Endothelial cell of umbilical vein (primary cell): Measurements from ENCODE around the gene GBP3. TPM values are rescaled to one million over a fixed set of nuclear protein-coding genes. Genes with fewer than 3 reads are reported as not detected.

Experiments
- BruUV-seq: library from RNA; stranded (reverse); fragments of 400-500 nt; replicated peaks from 2 replicates; lab custom pipeline; 2021; lab: Mats Ljungman, UMichigan
- CTCF ChIA-PET: fragments of 300-600, 350-600 bp; sonication (Branson Sonifier 250); formaldehyde crosslinking; loops from one replicate; lab custom pipeline; 2021; ENCODE audit warnings: antibody characterized with exemption, inconsistent platforms; lab: Charles Lee
- POLR2A ChIA-PET: fragments of 300-600, 350-600 bp; sonication (Branson Sonifier 250); formaldehyde crosslinking; loops from one replicate; lab custom pipeline; 2021; ENCODE audit warnings: antibody characterized with exemption, inconsistent platforms; lab: Charles Lee
- DNase-seq: peaks from one replicate; pipeline ENCODE4 v3.0.0-alpha.2; 2011; ENCODE audit warnings: low read depth, low spot score
- FAIRE-seq: peaks from 2 replicates; lab custom pipeline; 2011; peaks lifted over from hg19 to GRCh38; lab: Jason Lieb, UNC
- H2AFZ ChIP-seq: 2 replicates; pipeline ENCODE4 v1.6.0; 2012; ENCODE audit warnings: low read depth, low read length, control low read depth, inconsistent platforms
- H3K27ac ChIP-seq: 2 replicates; pipeline ENCODE4 v1.5.1; 2011; ENCODE audit warnings: low read depth, mild to moderate bottlenecking, control low read depth, low read length, moderate library complexity; ENCODE audit not compliant: insufficient read depth
- H3K27me3 ChIP-seq, 2 experiments: 2 replicates each; pipeline versions ENCODE4 v1.6.0 to v1.6.1; 2011; ENCODE audit warnings: low read length in 2 of 2, mixed read lengths in 1 of 2; ENCODE audit not compliant: control insufficient read depth in 2 of 2, insufficient read depth in 2 of 2
- H3K36me3 ChIP-seq, 2 experiments: 2 replicates in 1 of 2; 3 replicates in 1 of 2; pipeline ENCODE4 v1.5.1; 2011; ENCODE audit warnings: low read length in 2 of 2, mild to moderate bottlenecking in 1 of 2, moderate library complexity in 1 of 2; ENCODE audit not compliant: control insufficient read depth in 2 of 2, insufficient read depth in 2 of 2; ENCODE audit errors: extremely low read depth in 1 of 2
- H3K4me1 ChIP-seq: 3 replicates; pipeline ENCODE4 v1.5.1; 2011; ENCODE audit warnings: mild to moderate bottlenecking, low read length; ENCODE audit not compliant: control insufficient read depth, insufficient read depth; ENCODE audit errors: extremely low read depth
- H3K4me2 ChIP-seq: 2 replicates; pipeline ENCODE4 v1.6.1; 2011; ENCODE audit warnings: low read length, control low read depth, mixed read lengths; ENCODE audit not compliant: insufficient read depth
- H3K4me3 ChIP-seq, 3 experiments: fragments of 200-600 bp in 1 of 3; sonication (generic), shearing (Covaris generic) in 1 of 3; replicated peaks in 1 of 3; 2 replicates each; pipeline ENCODE4 v1.5.1; 2011 to 2016; ENCODE audit warnings: control low read depth in 3 of 3, low read length in 3 of 3, mild to moderate bottlenecking in 2 of 3, inconsistent platforms in 1 of 3, low read depth in 1 of 3, moderate library complexity in 1 of 3; ENCODE audit not compliant: insufficient read depth in 1 of 3
- H3K79me2 ChIP-seq: 2 replicates; pipeline ENCODE4 v1.6.0; 2012; ENCODE audit warnings: low read length, inconsistent platforms; ENCODE audit not compliant: control insufficient read depth, insufficient read depth
- H3K9ac ChIP-seq: replicated peaks from 2 replicates; pipeline ENCODE3; 2011; ENCODE audit warnings: low read length, control low read depth; ENCODE audit not compliant: insufficient read depth; ENCODE audit errors: extremely low read depth
- H3K9me1 ChIP-seq: replicated peaks from 3 replicates; pipeline ENCODE4 v1.6.0; 2011; ENCODE audit warnings: mild to moderate bottlenecking, low read length; ENCODE audit not compliant: control insufficient read depth, insufficient read depth; ENCODE audit errors: extremely low read depth
- H3K9me3 ChIP-seq: replicated peaks from 2 replicates; pipeline ENCODE4 v1.5.1; 2012; ENCODE audit warnings: low read length, inconsistent platforms; ENCODE audit not compliant: control insufficient read depth, insufficient read depth
- H4K20me1 ChIP-seq: replicated peaks from 2 replicates; pipeline ENCODE3; 2011; ENCODE audit warnings: mild to moderate bottlenecking, low read length; ENCODE audit not compliant: control insufficient read depth, insufficient read depth; ENCODE audit errors: extremely low read depth
- CTCF ChIP-seq, 2 donors: IDR thresholded peaks; 1 replicate in 1 of 2; 2 replicates in 1 of 2; pipeline ENCODE4 v1.5.1; 2011; ENCODE audit warnings: low read length in 2 of 2, mild to moderate bottlenecking in 2 of 2, moderate library complexity in 2 of 2, control low read depth in 1 of 2, inconsistent platforms in 1 of 2, low read depth in 1 of 2; ENCODE audit not compliant: insufficient read depth in 1 of 2; ENCODE audit errors: extremely low read depth in 1 of 2
- EZH2 ChIP-seq: IDR thresholded peaks from 2 replicates; pipeline ENCODE4 v1.6.1; 2012; ENCODE audit warnings: borderline replicate concordance, low read depth, mild to moderate bottlenecking, moderate library complexity, low read length, inconsistent platforms; ENCODE audit not compliant: severe bottlenecking
- JUN ChIP-seq: IDR thresholded peaks from 2 replicates; pipeline ENCODE4 v1.6.1; 2011; ENCODE audit warnings: borderline replicate concordance, low read depth; ENCODE audit not compliant: insufficient read length, insufficient read depth
- MYC ChIP-seq: IDR thresholded peaks from one replicate; pipeline ENCODE4 v1.6.1; 2011; ENCODE audit warnings: mild to moderate bottlenecking, low read depth, low read length
- POLR2AphosphoS5 ChIP-seq: IDR thresholded peaks from 2 replicates; pipeline ENCODE4 v1.6.1; 2012; ENCODE audit warnings: low read depth, mild to moderate bottlenecking, control low read depth, low read length, moderate library complexity; ENCODE audit not compliant: insufficient read depth
- dilution Hi-C: fragments of 300-500 bp; cut with MboI; formaldehyde crosslinking; loops from one replicate; pipeline ENCODE4 v1.15.0; 2019; ENCODE audit warnings: low sequenced_read_pairs; ENCODE audit not compliant: extremely low pct_ligation_motif_present
- intact Hi-C: fragments of 100-400 bp; cut with micrococcal nuclease; formaldehyde crosslinking; loops from one replicate; pipeline ENCODE4 v1.10.0; 2022
- polyA plus RNA-seq, 4 experiments: library from polyadenylated mRNA; depleted of rRNA in 3 of 4; stranded (reverse) in 3 of 4; unstranded in 1 of 4; fragments of >200 nt; gene quantifications; 2 replicates each; pipeline versions ENCODE4 v1.2.1 to v1.2.3, GENCODE V29; 2011 to 2012; ENCODE audit warnings: missing spikeins in 1 of 4
- total RNA-seq: library from RNA; stranded (reverse); gene quantifications from 2 replicates; pipeline ENCODE4 v1.2.3, GENCODE V29; 2021

The GBP3 gene
- total and polyA plus RNA-seq, 2 donors (not counting 3 experiments of a cell fraction or from before 2014, with no cell fraction given), result 5.7 to 7.3 TPM

DNA sequence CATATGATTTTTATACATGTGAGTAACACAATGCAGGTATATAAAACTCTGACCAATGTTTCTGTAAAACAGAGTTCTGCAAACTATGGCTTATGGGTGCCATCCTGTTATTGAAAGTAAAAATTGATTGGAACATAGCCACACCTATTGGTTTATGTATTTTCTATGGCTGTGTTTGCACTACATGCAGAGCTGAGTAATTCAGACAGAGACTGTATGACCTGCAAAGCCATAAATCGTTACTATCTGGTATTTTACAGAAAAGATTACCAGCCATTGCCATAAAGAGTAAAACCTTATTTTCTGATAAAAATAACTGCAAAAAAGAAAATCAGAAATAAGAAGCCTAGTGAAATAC is 29.3 kb upstream of the GBP3 start:
- Histone ChIP-seq H3K36me3 (peaks cover 0 to 1% of the 10 kb centered on the region in 2 experiments), H3K4me1 (no peaks in the 10 kb centered on the region), H2AFZ (no peak overlapping the region), H4K20me1 (no peaks in the 10 kb centered on the region), H3K4me2 (no peak overlapping the region), H3K79me2 (no peaks in the 10 kb centered on the region), H3K4me3 (no peak overlapping the region), H3K9me3 (no peaks in the 10 kb centered on the region), H3K27me3 (no peaks in the 10 kb centered on the region), H3K9me1 (no peaks in the 10 kb centered on the region), H3K9ac (no peak overlapping the region), H3K27ac (no peak overlapping the region)
- no TSS peak for BruUV-seq
- no peak for FAIRE-seq
- no peak for TF ChIP-seq EZH2
- TF ChIP-seq MYC, result no peak
- TF ChIP-seq JUN, result no peak
- TF ChIP-seq POLR2AphosphoS5, result no peak
- no peak for TF ChIP-seq CTCF (IDR thresholded peaks at IDR 0.05; ENCODE audit: extremely low read depth in 1 of 2, insufficient read depth in 1 of 2, low read depth in 1 of 2, low read length in 2 of 2)
- ChIA-PET CTCF (no interaction called here), POLR2A (no interaction called here)
- no peak for DNase-seq
- intact Hi-C loops (no loop called here), dilution Hi-C loops (no loop called here)
